GM18870 (cell line): ENCODE measurements around the gene PRH1.

Experiments used
- ATAC-seq: cut with Tn5 transposase; IDR thresholded peaks from one replicate; pipeline ENCODE4 v1.9.1; 2021; ENCODE audit warnings: moderate library complexity; ENCODE audit not compliant: unreplicated experiment

The PRH1 gene

GRCh38 chr12:10842862-10843261 is 41.2 kb downstream of the PRH1 start:
- ATAC-seq, result no peak

GRCh38 chr12:10838461-10838860 is 45.6 kb downstream of the PRH1 start:
- no peak for ATAC-seq
